HEK293 (cell line): ENCODE data around the gene RABGGTA.

Experiments
- CTCF ChIA-PET: fragments of 350-600 bp; formaldehyde crosslinking; extraction: SDS; loops from one replicate; lab custom pipeline; 2021; ENCODE audit warnings: antibody characterized with exemption; lab: Yijun Ruan, JAX
- POLR2A ChIA-PET: fragments of 300-600 bp; formaldehyde crosslinking; extraction: SDS; loops from one replicate; lab custom pipeline; 2020; ENCODE audit warnings: antibody characterized with exemption, inconsistent platforms; lab: Yijun Ruan, JAX
- H3K27ac ChIP-seq: fragments of 200-500 bp; sonication (Bioruptor generic); 2 replicates; pipeline ENCODE4 v1.5.1; 2014; ENCODE audit warnings: low read depth, low read length, control low read depth, inconsistent platforms; ENCODE audit errors: extremely low read depth
- H3K36me3 ChIP-seq, 2 experiments: fragments of 200-500 bp in 1 of 2; sonication (Bioruptor generic) in 1 of 2; 1 replicate in 1 of 2; 2 replicates in 1 of 2; pipeline ENCODE4 v1.5.1; 2014 to 2017; ENCODE audit warnings: inconsistent platforms in 2 of 2, low read length in 2 of 2; ENCODE audit not compliant: control insufficient read depth in 2 of 2, insufficient read depth in 1 of 2
- H3K4me1 ChIP-seq: fragments of 200-500 bp; sonication (Bioruptor generic); 2 replicates; pipeline ENCODE4 v1.5.1; 2014; ENCODE audit warnings: mild to moderate bottlenecking, low read length, inconsistent platforms; ENCODE audit not compliant: control insufficient read depth, insufficient read depth
- H3K4me3 ChIP-seq: 2 replicates; pipeline ENCODE4 v1.5.1; 2011; ENCODE audit warnings: low read depth, mild to moderate bottlenecking, control low read depth, low read length, moderate library complexity
- H3K9me3 ChIP-seq: fragments of 200-500 bp; sonication (Bioruptor generic); 2 replicates; pipeline ENCODE4 v1.5.1; 2014; ENCODE audit warnings: low read depth, low read length, inconsistent platforms; ENCODE audit not compliant: control insufficient read depth, insufficient read depth
- BCL11B ChIP-seq: fragments of 450-650 bp; formaldehyde crosslinking; IDR thresholded peaks from 2 replicates; pipeline ENCODE4 v1.5.1; 2016; ENCODE audit warnings: low read depth, missing biosample characterization, missing genetic modification characterization
- IKZF3 ChIP-seq: fragments of 450-650 bp; IDR thresholded peaks from 2 replicates; pipeline ENCODE4 v1.5.0; 2018; ENCODE audit warnings: missing biosample characterization, mild to moderate bottlenecking, missing genetic modification characterization, moderate library complexity
- KLF9 ChIP-seq: fragments of 450-650 bp; formaldehyde crosslinking; IDR thresholded peaks from 2 replicates; pipeline ENCODE4 v1.5.1; 2016; ENCODE audit warnings: missing biosample characterization, missing genetic modification characterization, low read depth
- PRDM1 ChIP-seq: fragments of 450-650 bp; formaldehyde crosslinking; IDR thresholded peaks from 2 replicates; pipeline ENCODE4; 2016; ENCODE audit warnings: missing biosample characterization, missing genetic modification characterization
- SCRT2 ChIP-seq: fragments of 450-650 bp; formaldehyde crosslinking; IDR thresholded peaks from 2 replicates; pipeline ENCODE4 v1.5.1; 2016; ENCODE audit warnings: missing biosample characterization, missing genetic modification characterization
- TRIM28 ChIP-seq: IDR thresholded peaks from 2 replicates; pipeline ENCODE4 v1.6.1; 2011; ENCODE audit warnings: low read length, control low read depth, borderline replicate concordance
- ZBTB48 ChIP-seq: fragments of 450-650 bp; formaldehyde crosslinking; IDR thresholded peaks from 2 replicates; pipeline ENCODE4 v1.5.1; 2016; ENCODE audit warnings: missing biosample characterization, missing genetic modification characterization
- ZNF174 ChIP-seq: fragments of 450-650 bp; formaldehyde crosslinking; IDR thresholded peaks from 2 replicates; pipeline ENCODE4 v1.5.0; 2017; ENCODE audit warnings: missing biosample characterization, mild to moderate bottlenecking, missing genetic modification characterization
- ZNF202 ChIP-seq: fragments of 450-650 bp; formaldehyde crosslinking; IDR thresholded peaks from 2 replicates; pipeline ENCODE4 v1.5.1; 2016; ENCODE audit warnings: missing biosample characterization, missing genetic modification characterization, borderline replicate concordance
- ZNF266 ChIP-seq: fragments of 450-650 bp; formaldehyde crosslinking; IDR thresholded peaks from 2 replicates; pipeline ENCODE4 v1.5.1; 2016; ENCODE audit warnings: missing biosample characterization, missing genetic modification characterization, low read depth
- ZNF501 ChIP-seq: fragments of 450-650 bp; formaldehyde crosslinking; IDR thresholded peaks from 2 replicates; pipeline ENCODE4 v1.5.1; 2016; ENCODE audit warnings: missing biosample characterization, missing genetic modification characterization
- ZNF521 ChIP-seq: fragments of 450-650 bp; formaldehyde crosslinking; IDR thresholded peaks from 2 replicates; pipeline ENCODE4 v1.5.1; 2017; ENCODE audit warnings: missing biosample characterization, mild to moderate bottlenecking, missing genetic modification characterization
- ZNF785 ChIP-seq: fragments of 450-650 bp; formaldehyde crosslinking; IDR thresholded peaks from 2 replicates; pipeline ENCODE4 v1.5.1; 2016; ENCODE audit warnings: missing biosample characterization, missing genetic modification characterization
- ZSCAN18 ChIP-seq: fragments of 450-650 bp; formaldehyde crosslinking; IDR thresholded peaks from 2 replicates; pipeline ENCODE4 v1.5.1; 2016; ENCODE audit warnings: missing biosample characterization, missing genetic modification characterization
- TF ChIP-seq, protein P1 (sequence below): fragments of 450-650 bp; formaldehyde crosslinking; IDR thresholded peaks from 2 replicates; pipeline ENCODE4 v1.5.1; 2016; ENCODE audit warnings: missing biosample characterization, missing genetic modification characterization
- TF ChIP-seq, protein P2 (sequence below): fragments of 450-650 bp; formaldehyde crosslinking; IDR thresholded peaks from 2 replicates; pipeline ENCODE4 v1.5.1; 2016; ENCODE audit warnings: missing biosample characterization, missing genetic modification characterization, low read depth
- TF ChIP-seq, protein P3 (sequence below): fragments of 450-650 bp; formaldehyde crosslinking; conservative IDR thresholded peaks from 2 replicates; pipeline ENCODE4 v1.5.1; 2016; ENCODE audit warnings: low read depth, missing biosample characterization, missing genetic modification characterization

Gene RABGGTA

DNA sequence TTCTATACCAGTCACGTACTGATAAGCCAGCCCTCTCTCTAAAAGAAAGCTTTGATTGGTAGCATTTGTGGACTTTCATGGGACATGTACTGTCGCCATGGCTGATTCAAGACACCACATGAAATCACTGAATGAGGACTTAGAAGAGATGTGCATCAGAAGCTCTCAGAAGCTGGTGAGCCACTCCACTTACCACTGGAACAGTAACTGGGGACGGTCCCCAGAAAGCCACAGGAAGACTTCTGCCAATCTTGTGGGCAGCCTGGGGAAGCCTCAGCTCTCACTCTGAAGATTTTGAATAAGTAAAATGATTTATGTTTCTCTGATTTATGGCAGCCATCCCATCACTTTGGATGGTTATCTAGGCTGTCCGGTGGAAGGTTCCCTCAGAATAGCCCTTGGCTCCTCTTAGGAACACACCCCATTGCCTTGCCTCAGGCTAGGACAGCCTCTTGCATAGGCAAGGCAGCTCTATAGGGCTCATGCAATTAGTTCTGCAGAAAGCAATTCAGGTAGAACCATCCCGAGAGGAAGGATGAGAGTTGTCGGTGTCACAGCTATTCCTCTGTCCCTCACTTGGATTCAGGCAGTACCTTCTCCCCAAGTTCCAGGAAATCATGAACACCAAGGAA, 18.4 kb upstream of the RABGGTA start:
- TF ChIP-seq TRIM28 (no peak), ZNF174 (no peak), IKZF3 (tag by site-specific recombination) (no peak), ZNF202 (tag by site-specific recombination) (no peak), KLF9 (no peak), SCRT2 (no peak), PRDM1 (tag by site-specific recombination) (no peak), ZSCAN18 (no peak), ZNF521 (tag by site-specific recombination) (no peak), BCL11B (tag by site-specific recombination) (no peak), ZNF785 (tag by site-specific recombination) (no peak), ZBTB48 (tag by site-specific recombination) (no peak)
- no peaks in the 10 kb centered on the region for H3K4me1 ChIP-seq
- ChIA-PET CTCF (interaction anchor here (0.7 to 2.0 kb wide), 3 partner anchors 18 to 36 kb away, joined by 3 to 6 read pairs (median 3); partner anchors contain the start of gene CIDEB), POLR2A (no interaction called here)
- no peaks in the 10 kb centered on the region for H3K9me3 ChIP-seq
- H3K27ac ChIP-seq, result no peak overlapping the region
- no peak overlapping the region for H3K4me3 ChIP-seq
- H3K36me3 ChIP-seq, result peaks cover 6 to 40% of the 10 kb centered on the region in 2 experiments; a peak in 2 of 3 replicates

- Histone ChIP-seq H3K4me1 (no peaks in the 10 kb centered on the region), H3K4me3 (no peak overlapping the region), H3K27ac (no peak overlapping the region), H3K36me3 (peaks cover 0 to 28% of the 10 kb centered on the region in 2 experiments; a peak in 1 of 3 replicates), H3K9me3 (no peaks in the 10 kb centered on the region)
- POLR2A ChIA-PET, result no interaction called here
- CTCF ChIA-PET, result interaction anchor here (1.0 to 1.2 kb wide), 2 partner anchors 10 to 44 kb away, joined by 4 read pairs; no protein-coding TSS in a partner anchor
- TF ChIP-seq ZNF266 (tag by site-specific recombination), result no peak
Measured at GRCh38 chr14:24286996-24287395, 15.6 kb upstream of the RABGGTA start.

- no peaks in the 10 kb centered on the region for H3K9me3 ChIP-seq
- ChIA-PET CTCF (interaction anchor here (0.8 kb wide), 1 partner anchor 43 kb away, joined by 4 read pairs; the partner anchor contains the start of gene TINF2), POLR2A (no interaction called here)
- no peak for TF ChIP-seq ZNF266 (tag by site-specific recombination)
- TF ChIP-seq, protein P1, sequence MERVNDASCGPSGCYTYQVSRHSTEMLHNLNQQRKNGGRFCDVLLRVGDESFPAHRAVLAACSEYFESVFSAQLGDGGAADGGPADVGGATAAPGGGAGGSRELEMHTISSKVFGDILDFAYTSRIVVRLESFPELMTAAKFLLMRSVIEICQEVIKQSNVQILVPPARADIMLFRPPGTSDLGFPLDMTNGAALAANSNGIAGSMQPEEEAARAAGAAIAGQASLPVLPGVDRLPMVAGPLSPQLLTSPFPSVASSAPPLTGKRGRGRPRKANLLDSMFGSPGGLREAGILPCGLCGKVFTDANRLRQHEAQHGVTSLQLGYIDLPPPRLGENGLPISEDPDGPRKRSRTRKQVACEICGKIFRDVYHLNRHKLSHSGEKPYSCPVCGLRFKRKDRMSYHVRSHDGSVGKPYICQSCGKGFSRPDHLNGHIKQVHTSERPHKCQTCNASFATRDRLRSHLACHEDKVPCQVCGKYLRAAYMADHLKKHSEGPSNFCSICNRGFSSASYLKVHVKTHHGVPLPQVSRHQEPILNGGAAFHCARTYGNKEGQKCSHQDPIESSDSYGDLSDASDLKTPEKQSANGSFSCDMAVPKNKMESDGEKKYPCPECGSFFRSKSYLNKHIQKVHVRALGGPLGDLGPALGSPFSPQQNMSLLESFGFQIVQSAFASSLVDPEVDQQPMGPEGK, result no peak
- TF ChIP-seq, protein P2, sequence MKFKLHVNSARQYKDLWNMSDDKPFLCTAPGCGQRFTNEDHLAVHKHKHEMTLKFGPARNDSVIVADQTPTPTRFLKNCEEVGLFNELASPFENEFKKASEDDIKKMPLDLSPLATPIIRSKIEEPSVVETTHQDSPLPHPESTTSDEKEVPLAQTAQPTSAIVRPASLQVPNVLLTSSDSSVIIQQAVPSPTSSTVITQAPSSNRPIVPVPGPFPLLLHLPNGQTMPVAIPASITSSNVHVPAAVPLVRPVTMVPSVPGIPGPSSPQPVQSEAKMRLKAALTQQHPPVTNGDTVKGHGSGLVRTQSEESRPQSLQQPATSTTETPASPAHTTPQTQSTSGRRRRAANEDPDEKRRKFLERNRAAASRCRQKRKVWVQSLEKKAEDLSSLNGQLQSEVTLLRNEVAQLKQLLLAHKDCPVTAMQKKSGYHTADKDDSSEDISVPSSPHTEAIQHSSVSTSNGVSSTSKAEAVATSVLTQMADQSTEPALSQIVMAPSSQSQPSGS (tag by site-specific recombination), result no peak
- no peak for TF ChIP-seq ZNF501
- TF ChIP-seq, protein P3, sequence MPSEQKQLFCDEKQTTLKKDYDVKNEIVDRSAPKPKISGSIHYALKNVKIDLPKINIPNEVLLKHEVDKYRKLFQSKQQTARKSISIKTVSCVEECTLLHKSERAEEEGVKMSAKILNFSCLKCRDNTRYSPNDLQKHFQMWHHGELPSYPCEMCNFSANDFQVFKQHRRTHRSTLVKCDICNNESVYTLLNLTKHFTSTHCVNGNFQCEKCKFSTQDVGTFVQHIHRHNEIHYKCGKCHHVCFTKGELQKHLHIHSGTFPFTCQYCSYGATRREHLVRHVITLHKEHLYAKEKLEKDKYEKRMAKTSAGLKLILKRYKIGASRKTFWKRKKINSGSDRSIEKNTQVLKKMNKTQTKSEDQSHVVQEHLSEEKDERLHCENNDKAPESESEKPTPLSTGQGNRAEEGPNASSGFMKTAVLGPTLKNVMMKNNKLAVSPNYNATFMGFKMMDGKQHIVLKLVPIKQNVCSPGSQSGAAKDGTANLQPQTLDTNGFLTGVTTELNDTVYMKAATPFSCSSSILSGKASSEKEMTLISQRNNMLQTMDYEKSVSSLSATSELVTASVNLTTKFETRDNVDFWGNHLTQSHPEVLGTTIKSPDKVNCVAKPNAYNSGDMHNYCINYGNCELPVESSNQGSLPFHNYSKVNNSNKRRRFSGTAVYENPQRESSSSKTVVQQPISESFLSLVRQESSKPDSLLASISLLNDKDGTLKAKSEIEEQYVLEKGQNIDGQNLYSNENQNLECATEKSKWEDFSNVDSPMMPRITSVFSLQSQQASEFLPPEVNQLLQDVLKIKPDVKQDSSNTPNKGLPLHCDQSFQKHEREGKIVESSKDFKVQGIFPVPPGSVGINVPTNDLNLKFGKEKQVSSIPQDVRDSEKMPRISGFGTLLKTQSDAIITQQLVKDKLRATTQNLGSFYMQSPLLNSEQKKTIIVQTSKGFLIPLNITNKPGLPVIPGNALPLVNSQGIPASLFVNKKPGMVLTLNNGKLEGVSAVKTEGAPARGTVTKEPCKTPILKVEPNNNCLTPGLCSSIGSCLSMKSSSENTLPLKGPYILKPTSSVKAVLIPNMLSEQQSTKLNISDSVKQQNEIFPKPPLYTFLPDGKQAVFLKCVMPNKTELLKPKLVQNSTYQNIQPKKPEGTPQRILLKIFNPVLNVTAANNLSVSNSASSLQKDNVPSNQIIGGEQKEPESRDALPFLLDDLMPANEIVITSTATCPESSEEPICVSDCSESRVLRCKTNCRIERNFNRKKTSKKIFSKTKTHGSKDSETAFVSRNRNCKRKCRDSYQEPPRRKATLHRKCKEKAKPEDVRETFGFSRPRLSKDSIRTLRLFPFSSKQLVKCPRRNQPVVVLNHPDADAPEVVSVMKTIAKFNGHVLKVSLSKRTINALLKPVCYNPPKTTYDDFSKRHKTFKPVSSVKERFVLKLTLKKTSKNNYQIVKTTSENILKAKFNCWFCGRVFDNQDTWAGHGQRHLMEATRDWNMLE (tag by site-specific recombination), result no peak
- TF ChIP-seq, all 188 proteins: peak for 0
- Histone ChIP-seq H3K4me3 (no peak overlapping the region), H3K4me1 (no peaks in the 10 kb centered on the region), H3K36me3 (peaks cover 0 to 12% of the 10 kb centered on the region in 2 experiments; a peak in 1 of 3 replicates), H3K27ac (no peak overlapping the region)
Measured at GRCh38 chr14:24285351-24285750, 14.0 kb upstream of the RABGGTA start.
